Left lobe of liver (tissue), 2 donors: ENCODE data around the gene ALLC. TPM values are rescaled to one million over a fixed set of nuclear protein-coding genes. Genes with fewer than 3 reads are reported as not detected.

Experiments
- ATAC-seq: fragments of 200-7000 bp; cut with Tn5 transposase; one replicate; pipeline ENCODE4 v1.9.1; 2020; ENCODE audit warnings: mild to moderate bottlenecking, moderate library complexity
- DNase-seq: peaks from one replicate; pipeline ENCODE4 v3.0.0-alpha.2; 2020; ENCODE audit warnings: low spot score
- total RNA-seq: library from RNA; stranded (reverse); gene quantifications from one replicate; pipeline ENCODE4 v1.2.1, GENCODE V29; 2021
- donor health status: DM: no; HTN: no; CAD: no; lungs with moderate emphysema.
- donor health status: DM: no; HTN: yes; CAD: no.

ALLC gene
- total RNA-seq, 1 donor from 2014 or later: 0.20 TPM

GRCh38 chr2:3742743-3743508, 84.9 kb downstream of the ALLC start:
- DNase-seq: no peak
- ATAC-seq: no peak

DNA sequence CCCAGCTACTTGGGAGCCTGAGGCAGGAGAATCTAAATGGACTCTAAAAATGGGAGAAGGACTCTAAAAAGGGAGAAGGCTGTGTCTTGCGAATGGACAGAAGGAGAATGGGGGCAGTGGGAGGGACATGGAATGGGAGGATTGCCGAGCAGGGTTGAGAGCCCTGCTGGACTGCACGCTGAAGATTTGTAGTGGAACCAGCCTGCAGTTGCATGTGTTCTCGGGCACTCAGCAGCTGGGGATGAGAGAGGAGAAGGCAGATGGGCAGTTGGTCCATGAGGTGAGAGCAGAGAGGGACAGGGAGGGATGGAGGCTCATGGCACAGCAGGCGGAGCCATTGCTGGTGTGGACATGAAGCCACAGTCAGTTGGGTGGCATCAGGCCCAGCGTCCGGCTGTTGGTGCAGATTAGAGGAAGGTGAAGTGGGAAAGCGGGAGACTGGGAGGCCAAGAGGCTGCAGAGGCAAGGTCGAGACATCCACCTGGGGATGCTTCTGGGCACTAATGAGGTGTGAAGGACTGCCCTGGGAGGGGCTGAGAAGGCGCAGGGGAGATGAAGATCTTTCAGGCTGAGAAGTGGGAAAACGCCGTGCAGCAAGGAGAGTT, 86.1 kb downstream of the ALLC start:
- ATAC-seq (no peak), DNase-seq (no peak)

DNA sequence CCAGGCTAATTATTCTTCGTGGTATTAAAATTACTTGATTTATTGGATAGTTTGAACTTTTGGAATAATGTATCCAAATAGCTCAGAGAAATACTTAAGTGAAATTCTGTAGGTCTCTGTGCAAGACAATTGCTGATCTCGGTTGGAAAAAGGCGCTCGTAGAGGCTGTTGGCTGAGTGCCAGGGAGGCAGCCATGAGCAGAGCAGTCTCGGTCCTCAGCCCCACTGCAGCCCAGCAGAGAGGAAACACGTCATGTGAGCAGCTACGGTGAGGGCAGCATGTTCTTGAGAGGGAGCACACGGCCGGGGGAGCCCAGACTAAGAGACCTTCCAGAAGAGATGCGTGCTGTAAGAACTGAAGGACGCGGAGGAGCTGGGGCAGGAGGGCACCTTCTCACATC, 87.9 kb downstream of the ALLC start:
- DNase-seq: no peak
- ATAC-seq: no peak

DNA sequence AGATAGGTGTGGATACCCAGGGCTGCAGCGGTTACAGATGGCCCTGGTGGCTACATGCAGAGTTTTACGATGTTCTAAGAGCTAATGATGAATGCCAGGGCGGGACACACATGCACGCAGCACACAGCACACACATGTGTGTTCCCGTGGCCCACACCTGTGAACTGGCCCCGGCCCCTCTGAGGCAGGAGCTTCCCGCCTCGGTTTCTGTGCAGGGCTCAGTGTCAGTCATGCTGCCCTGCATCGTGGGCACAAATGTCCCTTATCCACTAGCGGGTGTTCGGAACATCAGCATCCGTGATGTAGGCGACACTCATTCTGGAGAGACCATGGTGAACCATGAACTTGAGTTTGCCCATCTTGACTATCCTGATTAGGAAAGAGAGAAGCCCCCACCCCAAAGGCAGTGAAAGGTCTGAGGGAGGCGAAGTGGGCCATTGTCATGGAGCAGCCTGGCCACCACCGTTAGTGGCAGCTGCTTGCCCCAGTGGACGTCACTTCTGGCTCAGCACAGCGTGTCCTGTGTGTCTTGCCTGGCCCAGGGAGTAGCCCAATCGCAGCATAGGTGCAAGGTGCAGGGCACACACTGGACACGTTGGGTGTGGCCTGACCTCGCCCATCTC, 89.1 kb downstream of the ALLC start:
- DNase-seq (no peak), ATAC-seq (no peak)

DNA sequence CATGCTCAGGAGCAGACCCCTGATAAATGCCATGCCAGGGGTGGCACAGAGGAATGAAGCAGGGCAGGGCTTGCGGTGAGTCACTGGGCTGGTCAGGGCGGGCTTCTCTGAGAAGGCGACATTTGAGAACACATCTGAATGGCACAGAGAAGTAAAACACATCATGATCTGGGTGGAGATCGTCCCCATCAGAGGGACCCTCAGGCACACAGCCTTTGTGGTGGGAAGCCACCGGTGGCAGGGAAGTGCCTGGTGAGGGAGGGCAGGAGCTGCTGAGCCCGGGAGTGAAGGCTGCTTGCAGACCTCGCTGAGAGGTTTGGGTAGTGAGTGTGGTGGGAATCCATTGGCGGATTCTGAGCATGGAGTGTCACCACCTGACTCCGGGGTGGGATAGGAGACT, 89.8 kb downstream of the ALLC start:
- ATAC-seq: no peak
- no peak for DNase-seq

GRCh38 chr2:3749201-3749600, 91.2 kb downstream of the ALLC start:
- DNase-seq (no peak), ATAC-seq (no peak)

- no peak for ATAC-seq
- no peak for DNase-seq
These were observed 93.3 kb downstream of the ALLC start for GRCh38 chr2:3751251-3751650.

- ATAC-seq: no peak
- no peak for DNase-seq
These were observed 93.8 kb downstream of the ALLC start for GRCh38 chr2:3751806-3752205.

Other genes starting within 250 kb of the ALLC start
- 297 TPM for gene ADI1, start 138.7 kb upstream of the ALLC start, total RNA-seq
- gene RNASEH1, start 99.9 kb upstream of the ALLC start, total RNA-seq: 9.5 TPM
- gene RPS7, start 82.9 kb upstream of the ALLC start, total RNA-seq: 388 TPM
- gene COLEC11, start 63.1 kb upstream of the ALLC start, total RNA-seq: 40.1 TPM
- gene DCDC2C, start 45.4 kb downstream of the ALLC start, total RNA-seq: not detected